Vagina (tissue), 2 donors: ENCODE results near the gene RBM18. TPM values are rescaled to one million over a fixed set of nuclear protein-coding genes. Genes with fewer than 3 reads are reported as not detected.

ENCODE experiments used
- DNase-seq, 2 donors: peaks; one replicate each; pipeline ENCODE4 v3.0.0-alpha.2; 2017; ENCODE audit errors: extremely low spot score in 2 of 2
- H3K27ac ChIP-seq: fragments of 200-600 bp; sonication (generic); one replicate; pipeline ENCODE4 v1.5.1; 2019
- H3K27me3 ChIP-seq: fragments of 200-600 bp; sonication (generic); one replicate; pipeline ENCODE4 v1.5.1; 2019
- H3K36me3 ChIP-seq, 2 donors: fragments of 200-600 bp; sonication (generic); one replicate each; pipeline ENCODE4 v1.5.1; 2017 to 2019
- H3K4me1 ChIP-seq: fragments of 200-600 bp; sonication (generic); one replicate; pipeline ENCODE4 v1.5.1; 2019
- H3K4me3 ChIP-seq, 2 donors: fragments of 200-600 bp; sonication (generic); 1 replicate in 1 of 2; 2 replicates in 1 of 2; pipeline ENCODE4 v1.5.1; 2016 to 2019
- H3K9me3 ChIP-seq: fragments of 200-600 bp; sonication (generic); one replicate; pipeline ENCODE4 v1.5.1; 2019
- CTCF ChIP-seq, 3 experiments: fragments of 450-650 bp in 2 of 3; fragments of 200-600 bp in 1 of 3; sonication (generic) in 1 of 3; IDR thresholded peaks; one replicate each; pipeline ENCODE4 v1.5.1; 2017 to 2019; ENCODE audit warnings: antibody characterized with exemption in 3 of 3, mild to moderate bottlenecking in 2 of 3, moderate library complexity in 2 of 3
- POLR2A ChIP-seq, 2 donors: fragments of 450-650 bp; IDR thresholded peaks; one replicate each; pipeline ENCODE4 v1.6.1; 2017; ENCODE audit warnings: antibody characterized with exemption in 2 of 2, mild to moderate bottlenecking in 2 of 2, moderate library complexity in 2 of 2
- POLR2AphosphoS5 ChIP-seq, 2 donors: sonication (generic); formaldehyde crosslinking; IDR thresholded peaks; one replicate each; pipeline ENCODE4 v1.9.0; 2017; ENCODE audit warnings: antibody characterized with exemption in 2 of 2, mild to moderate bottlenecking in 2 of 2, low read depth in 1 of 2; ENCODE audit not compliant: insufficient read depth in 1 of 2
- intact Hi-C: fragments of 100-400 bp; cut with DNase I; formaldehyde crosslinking; loops from one replicate; pipeline ENCODE4 v1.15.1; 2023
- total RNA-seq: library from RNA; depleted of rRNA; stranded (reverse); fragments of >200 nt; gene quantifications from one replicate; pipeline ENCODE4 v1.2.3, GENCODE V29; 2016

The RBM18 gene
- total RNA-seq, 1 donor from 2014 or later: 11.3 TPM

GRCh38 chr9:122261469-122261881 lies 3.2 kb downstream of the RBM18 start:
- H3K36me3 ChIP-seq: peaks cover 0 to 15% of the 10 kb centered on the region in 2 donors
- no peak overlapping the region for H3K27ac ChIP-seq
- TF ChIP-seq CTCF (IDR thresholded peaks at IDR 0.05): no peak
- H3K9me3 ChIP-seq: no peaks in the 10 kb centered on the region
- no peaks in the 10 kb centered on the region for H3K27me3 ChIP-seq
- H3K4me3 ChIP-seq: no peak overlapping the region
- peaks cover 39% of the 10 kb centered on the region for H3K4me1 ChIP-seq
- no peak for DNase-seq
- intact Hi-C loops: no loop called here

GRCh38 chr9:122258886-122259415 lies 5.7 kb downstream of the RBM18 start:
- H3K27me3 ChIP-seq: no peaks in the 10 kb centered on the region
- H3K27ac ChIP-seq: no peak overlapping the region
- no peak for DNase-seq
- peaks cover 28% of the 10 kb centered on the region for H3K4me1 ChIP-seq
- no peak overlapping the region for H3K4me3 ChIP-seq
- no peaks in the 10 kb centered on the region for H3K9me3 ChIP-seq
- TF ChIP-seq CTCF (IDR thresholded peaks at IDR 0.05) (no peak), POLR2AphosphoS5 (IDR thresholded peaks at IDR 0.05; ENCODE audit: insufficient read depth in 1 of 2, low read depth in 1 of 2) (no peak), POLR2A (IDR thresholded peaks at IDR 0.05) (no peak)
- intact Hi-C loops: no loop called here
- peaks cover 0 to 18% of the 10 kb centered on the region in 2 donors for H3K36me3 ChIP-seq

GRCh38 chr9:122256206-122256605 lies 8.4 kb downstream of the RBM18 start:
- Histone ChIP-seq H3K27me3 (no peaks in the 10 kb centered on the region), H3K27ac (no peak overlapping the region), H3K4me1 (peaks cover under 1% of the 10 kb centered on the region), H3K36me3 (peaks cover 0 to 23% of the 10 kb centered on the region in 2 donors), H3K4me3 (no peak overlapping the region), H3K9me3 (no peaks in the 10 kb centered on the region)
- TF ChIP-seq POLR2AphosphoS5 (IDR thresholded peaks at IDR 0.05; ENCODE audit: insufficient read depth in 1 of 2, low read depth in 1 of 2) (no peak), POLR2A (IDR thresholded peaks at IDR 0.05) (no peak), CTCF (IDR thresholded peaks at IDR 0.05) (no peak)
- intact Hi-C loops: no loop called here
- no peak for DNase-seq

GRCh38 chr9:122254761-122255160 lies 9.9 kb downstream of the RBM18 start:
- Histone ChIP-seq H3K27me3 (no peaks in the 10 kb centered on the region), H3K4me3 (no peak overlapping the region), H3K9me3 (no peaks in the 10 kb centered on the region), H3K27ac (no peak overlapping the region), H3K4me1 (no peaks in the 10 kb centered on the region), H3K36me3 (peaks cover 0 to 14% of the 10 kb centered on the region in 2 donors)
- TF ChIP-seq CTCF (IDR thresholded peaks at IDR 0.05) (no peak), POLR2AphosphoS5 (IDR thresholded peaks at IDR 0.05; ENCODE audit: insufficient read depth in 1 of 2, low read depth in 1 of 2) (no peak), POLR2A (IDR thresholded peaks at IDR 0.05) (no peak)
- no peak for DNase-seq
- intact Hi-C loops: no loop called here

GRCh38 chr9:122252796-122253195 lies 11.8 kb downstream of the RBM18 start:
- Histone ChIP-seq H3K27me3 (no peaks in the 10 kb centered on the region), H3K4me1 (no peaks in the 10 kb centered on the region), H3K27ac (no peak overlapping the region), H3K36me3 (peaks cover 0 to 20% of the 10 kb centered on the region in 2 donors), H3K4me3 (no peak overlapping the region), H3K9me3 (no peaks in the 10 kb centered on the region)
- peak in 1 of 2 donors; percentile 45 for TF ChIP-seq POLR2AphosphoS5 (IDR thresholded peaks at IDR 0.05; ENCODE audit: insufficient read depth in 1 of 2, low read depth in 1 of 2)
- TF ChIP-seq CTCF (IDR thresholded peaks at IDR 0.05): no peak
- no peak for TF ChIP-seq POLR2A (IDR thresholded peaks at IDR 0.05)
- intact Hi-C loops: no loop called here
- no peak for DNase-seq
